Astrocyte of the spinal cord (primary cell): ENCODE data around the gene APLP1.
"Not testable (repeated sequence)": the region's sequence is repeated elsewhere in the genome, so short reads cannot be mapped to it uniquely, and the experiment has no call there.

Experiments used
- DNase-seq: peaks from one replicate; pipeline ENCODE4 v3.0.0; 2011; ENCODE audit warnings: low read depth, low spot score
- H3K4me3 ChIP-seq: 2 replicates; pipeline ENCODE4 v1.5.1; 2011; ENCODE audit warnings: low read depth, mild to moderate bottlenecking, low read length, moderate library complexity
- CTCF ChIP-seq: IDR thresholded peaks from 2 replicates; pipeline ENCODE4 v1.5.1; 2012; ENCODE audit warnings: low read depth, mild to moderate bottlenecking, low read length, inconsistent platforms
- in situ Hi-C: cut with HindIII; loops from 2 replicates; pipeline ENCODE4 v1.10.0; 2017; ENCODE audit warnings: low sequenced_read_pairs

Gene APLP1

DNA sequence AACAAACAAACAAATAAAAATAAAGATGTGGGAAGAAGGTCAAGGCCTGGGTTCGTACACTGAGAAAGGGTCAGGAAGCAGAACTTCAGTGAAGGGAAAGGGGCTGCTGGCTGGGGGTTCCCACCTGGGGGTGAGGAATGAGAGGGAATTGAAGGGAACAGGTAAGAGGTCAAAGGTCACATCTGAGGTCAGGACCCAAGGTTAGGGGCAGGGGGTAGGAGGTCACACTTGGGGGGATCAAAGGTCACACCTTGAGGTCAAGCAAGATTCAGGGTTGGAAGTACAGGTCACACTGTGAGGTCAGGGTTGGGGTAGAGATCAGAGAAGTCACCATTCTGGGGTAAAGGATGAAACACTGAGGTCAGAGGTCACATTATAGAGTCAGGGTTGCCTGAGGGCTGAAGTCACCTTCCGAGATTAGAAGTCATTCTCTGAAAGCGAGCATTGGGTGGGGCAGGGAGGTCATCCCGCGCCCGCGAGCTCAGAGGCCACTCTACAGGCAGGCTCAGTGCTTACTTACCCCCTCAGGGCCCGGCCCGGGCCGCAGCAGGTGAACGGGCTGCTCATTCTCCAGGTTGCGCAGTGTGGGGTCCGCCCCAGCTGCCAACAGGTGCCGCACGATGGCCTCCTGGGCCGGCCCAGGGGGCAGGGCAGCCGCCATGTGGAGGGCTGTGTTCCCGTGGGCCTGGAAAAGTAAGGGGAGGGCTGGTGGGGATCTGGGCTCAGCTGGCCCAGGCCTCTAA lies 21.2 kb downstream of the APLP1 start:
- in situ Hi-C loops: no loop called here
- no peak for DNase-seq
- H3K4me3 ChIP-seq: no peak overlapping the region
- TF ChIP-seq CTCF: no peak

- no peak for DNase-seq
- no peak overlapping the region for H3K4me3 ChIP-seq
- TF ChIP-seq CTCF: no peak
- in situ Hi-C loops: no loop called here
Observed at GRCh38 chr19:35890113-35890650, 21.8 kb downstream of the APLP1 start.

DNA sequence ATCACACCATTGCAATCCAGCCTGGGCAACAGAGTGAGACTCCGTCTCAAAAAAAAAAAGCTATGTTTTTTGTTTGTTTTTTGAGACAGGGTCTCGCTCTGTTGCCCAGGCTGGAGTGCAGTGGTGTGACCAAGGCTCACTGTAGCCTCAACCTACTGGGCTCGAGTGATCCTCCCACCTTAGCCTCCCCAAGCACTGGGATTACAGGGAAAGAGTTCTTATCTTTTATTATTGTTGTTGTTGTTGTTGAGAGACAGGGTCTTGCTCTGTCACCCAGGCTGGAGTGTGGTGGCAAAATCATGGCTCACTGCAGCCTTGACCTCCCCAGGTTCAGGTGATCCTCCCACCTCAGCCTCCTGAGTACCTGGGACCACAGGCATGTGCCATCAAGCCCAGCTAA lies 23.4 kb downstream of the APLP1 start:
- in situ Hi-C loops: not testable (repeated sequence)

GRCh38 chr19:35894342-35894741 lies 26.0 kb downstream of the APLP1 start:
- H3K4me3 ChIP-seq: no peak overlapping the region
- in situ Hi-C loops: no loop called here
- TF ChIP-seq CTCF: no peak
- no peak for DNase-seq

More for the DNA sequence above, 23.4 kb downstream of the APLP1 start:
- DNase-seq, H3K4me3 ChIP-seq: not testable (repeated sequence)

DNA sequence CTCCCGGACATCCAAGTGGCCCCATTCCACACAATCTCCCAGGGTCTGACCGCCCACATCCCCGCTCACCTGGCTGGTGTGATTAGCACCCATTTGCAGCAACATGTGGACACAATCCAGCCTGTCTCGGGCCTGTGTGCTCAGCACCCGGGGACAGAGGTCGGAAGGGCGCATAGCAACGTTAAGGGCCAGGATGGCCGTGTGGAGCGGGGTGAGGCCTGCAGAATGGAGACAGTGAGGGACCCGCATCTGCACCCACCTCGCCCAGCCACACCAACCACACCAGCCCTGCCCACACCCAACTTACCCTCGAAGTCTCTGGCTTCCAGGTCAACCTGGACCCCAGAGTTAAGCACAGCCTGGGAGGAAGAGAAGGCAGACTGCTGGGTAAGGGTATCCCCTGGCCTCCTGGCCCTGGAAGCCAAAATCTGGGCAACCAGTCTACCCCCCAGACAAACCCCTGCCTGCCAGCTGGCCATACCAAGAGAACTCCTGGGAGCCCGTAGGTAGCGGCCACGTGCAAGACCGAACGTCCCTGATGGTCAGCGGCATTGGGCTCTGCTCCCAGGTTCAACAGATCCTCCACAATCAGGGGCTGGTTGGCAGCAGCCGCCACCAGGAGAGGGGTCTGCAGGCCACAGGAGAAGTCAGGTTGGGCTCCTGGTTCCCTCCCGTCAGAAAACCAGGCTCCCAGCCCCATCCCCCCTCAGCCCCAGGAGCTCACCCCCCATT lies 27.7 kb downstream of the APLP1 start:
- in situ Hi-C loops: no loop called here
- no peak for DNase-seq
- TF ChIP-seq CTCF: no peak
- H3K4me3 ChIP-seq: no peak overlapping the region

DNA sequence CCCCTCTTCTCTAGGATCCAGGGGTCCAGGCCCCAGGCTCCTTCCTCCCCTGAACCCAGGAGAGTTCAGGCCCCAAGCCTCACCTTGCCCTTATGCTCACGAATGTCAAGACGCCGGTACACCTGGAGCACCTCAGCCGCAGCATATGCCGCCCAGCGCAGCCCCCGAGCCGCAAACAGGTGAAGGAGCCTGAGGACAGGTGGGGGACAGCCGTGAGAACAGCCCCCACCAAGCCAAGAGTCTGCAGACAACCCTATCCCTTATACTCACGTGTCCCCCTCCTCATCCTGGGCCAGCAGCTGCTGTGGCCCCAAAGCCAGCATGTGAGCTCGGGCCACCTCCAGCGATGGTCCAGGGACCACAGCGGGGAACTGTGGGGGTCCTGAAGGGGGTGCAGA lies 28.3 kb downstream of the APLP1 start:
- no peak for DNase-seq
- in situ Hi-C loops: no loop called here
- H3K4me3 ChIP-seq: no peak overlapping the region

More for the DNA sequence above, 28.3 kb downstream of the APLP1 start:
- TF ChIP-seq CTCF: no peak
